ENCODE measurements around the gene ADGRG1.
A peak's percentile ranks its signal among the peaks of the same experiment; 100 is the strongest.

The ADGRG1 gene

GRCh38 chr16:57611706-57612105, 16.7 kb upstream of the ADGRG1 start:
- H3K9me3 Mint-ChIP-seq (ENCODE audit: low read depth) = no peaks in the 10 kb centered on the region
- H3K27me3 Mint-ChIP-seq = no peaks in the 10 kb centered on the region
- H3K36me3 Mint-ChIP-seq = no peaks in the 10 kb centered on the region
- H3K4me1 Mint-ChIP-seq (ENCODE audit: low read depth) = peaks cover 45% of the 10 kb centered on the region
- no peak overlapping the region for H3K4me3 Mint-ChIP-seq
- H3K27ac Mint-ChIP-seq = peak overlapping the region; percentile 94

- Mint-ChIP-seq H3K4me1 (ENCODE audit: low read depth) (peaks cover 45% of the 10 kb centered on the region), H3K27ac (no peak overlapping the region), H3K36me3 (no peaks in the 10 kb centered on the region), H3K9me3 (ENCODE audit: low read depth) (no peaks in the 10 kb centered on the region), H3K27me3 (no peaks in the 10 kb centered on the region), H3K4me3 (no peak overlapping the region)
Observed at GRCh38 chr16:57612494-57612893, 15.9 kb upstream of the ADGRG1 start.

GRCh38 chr16:57613514-57613913, 14.9 kb upstream of the ADGRG1 start:
- Mint-ChIP-seq H3K27me3 (no peaks in the 10 kb centered on the region), H3K4me3 (no peak overlapping the region), H3K9me3 (ENCODE audit: low read depth) (no peaks in the 10 kb centered on the region), H3K36me3 (no peaks in the 10 kb centered on the region), H3K27ac (peak overlapping the region; percentile 5), H3K4me1 (ENCODE audit: low read depth) (peaks cover 43% of the 10 kb centered on the region)

GRCh38 chr16:57614536-57614935, 13.9 kb upstream of the ADGRG1 start:
- no peaks in the 10 kb centered on the region for H3K36me3 Mint-ChIP-seq
- no peaks in the 10 kb centered on the region for H3K9me3 Mint-ChIP-seq (ENCODE audit: low read depth)
- peaks cover 36% of the 10 kb centered on the region for H3K4me1 Mint-ChIP-seq (ENCODE audit: low read depth)
- H3K27ac Mint-ChIP-seq = peak overlapping the region; percentile 75
- H3K27me3 Mint-ChIP-seq = no peaks in the 10 kb centered on the region
- no peak overlapping the region for H3K4me3 Mint-ChIP-seq

- Mint-ChIP-seq H3K27me3 (no peaks in the 10 kb centered on the region), H3K9me3 (ENCODE audit: low read depth) (no peaks in the 10 kb centered on the region), H3K4me3 (no peak overlapping the region), H3K27ac (peak overlapping the region; percentile 75), H3K4me1 (ENCODE audit: low read depth) (peaks cover 32% of the 10 kb centered on the region), H3K36me3 (no peaks in the 10 kb centered on the region)
Observed at GRCh38 chr16:57614944-57615343, 13.5 kb upstream of the ADGRG1 start.

GRCh38 chr16:57615813-57616212, 12.6 kb upstream of the ADGRG1 start:
- peaks cover 23% of the 10 kb centered on the region for H3K4me1 Mint-ChIP-seq (ENCODE audit: low read depth)
- H3K27ac Mint-ChIP-seq = no peak overlapping the region
- H3K4me3 Mint-ChIP-seq = no peak overlapping the region
- no peaks in the 10 kb centered on the region for H3K36me3 Mint-ChIP-seq
- no peaks in the 10 kb centered on the region for H3K27me3 Mint-ChIP-seq
- H3K9me3 Mint-ChIP-seq (ENCODE audit: low read depth) = no peaks in the 10 kb centered on the region

GRCh38 chr16:57616241-57616640, 12.2 kb upstream of the ADGRG1 start:
- Mint-ChIP-seq H3K27me3 (no peaks in the 10 kb centered on the region), H3K36me3 (no peaks in the 10 kb centered on the region), H3K4me3 (no peak overlapping the region), H3K27ac (no peak overlapping the region), H3K4me1 (ENCODE audit: low read depth) (peaks cover 19% of the 10 kb centered on the region), H3K9me3 (ENCODE audit: low read depth) (no peaks in the 10 kb centered on the region)

- H3K4me1 Mint-ChIP-seq (ENCODE audit: low read depth) = peaks cover 13% of the 10 kb centered on the region
- H3K9me3 Mint-ChIP-seq (ENCODE audit: low read depth) = no peaks in the 10 kb centered on the region
- H3K36me3 Mint-ChIP-seq = no peaks in the 10 kb centered on the region
- H3K27me3 Mint-ChIP-seq = no peaks in the 10 kb centered on the region
- H3K27ac Mint-ChIP-seq = no peak overlapping the region
- H3K4me3 Mint-ChIP-seq = no peak overlapping the region
Observed at GRCh38 chr16:57616876-57617275, 11.6 kb upstream of the ADGRG1 start.

- no peak overlapping the region for H3K27ac Mint-ChIP-seq
Observed at GRCh38 chr16:57617604-57618111, 10.8 kb upstream of the ADGRG1 start.

GRCh38 chr16:57618296-57619132, 9.9 kb upstream of the ADGRG1 start:
- peaks cover 13% of the 10 kb centered on the region for H3K4me1 Mint-ChIP-seq (ENCODE audit: low read depth)
- H3K36me3 Mint-ChIP-seq = no peaks in the 10 kb centered on the region
- peak overlapping the region; percentile 47 for H3K27ac Mint-ChIP-seq
- no peaks in the 10 kb centered on the region for H3K9me3 Mint-ChIP-seq (ENCODE audit: low read depth)
- no peak overlapping the region for H3K4me3 Mint-ChIP-seq
- H3K27me3 Mint-ChIP-seq = no peaks in the 10 kb centered on the region

More at GRCh38 chr16:57617604-57618111, 10.8 kb upstream of the ADGRG1 start:
- H3K27me3 Mint-ChIP-seq = no peaks in the 10 kb centered on the region
- H3K36me3 Mint-ChIP-seq = no peaks in the 10 kb centered on the region
- H3K9me3 Mint-ChIP-seq (ENCODE audit: low read depth) = no peaks in the 10 kb centered on the region
- H3K4me3 Mint-ChIP-seq = no peak overlapping the region
- H3K4me1 Mint-ChIP-seq (ENCODE audit: low read depth) = peaks cover 13% of the 10 kb centered on the region

GRCh38 chr16:57619133-57619605, 9.3 kb upstream of the ADGRG1 start:
- H3K4me3 Mint-ChIP-seq = no peak overlapping the region

GRCh38 chr16:57619606-57620334, 8.7 kb upstream of the ADGRG1 start:
- Mint-ChIP-seq H3K36me3 (no peaks in the 10 kb centered on the region), H3K4me1 (ENCODE audit: low read depth) (peaks cover 3% of the 10 kb centered on the region), H3K4me3 (no peak overlapping the region), H3K27me3 (no peaks in the 10 kb centered on the region), H3K9me3 (ENCODE audit: low read depth) (no peaks in the 10 kb centered on the region), H3K27ac (no peak overlapping the region)

More at GRCh38 chr16:57619133-57619605, 9.3 kb upstream of the ADGRG1 start:
- no peaks in the 10 kb centered on the region for H3K36me3 Mint-ChIP-seq
- H3K27me3 Mint-ChIP-seq = no peaks in the 10 kb centered on the region
- peaks cover 9% of the 10 kb centered on the region for H3K4me1 Mint-ChIP-seq (ENCODE audit: low read depth)
- peak overlapping the region; percentile 24 for H3K27ac Mint-ChIP-seq
- H3K9me3 Mint-ChIP-seq (ENCODE audit: low read depth) = no peaks in the 10 kb centered on the region

- H3K27me3 Mint-ChIP-seq = no peaks in the 10 kb centered on the region
- no peaks in the 10 kb centered on the region for H3K36me3 Mint-ChIP-seq
- peaks cover 2% of the 10 kb centered on the region for H3K4me1 Mint-ChIP-seq (ENCODE audit: low read depth)
- H3K27ac Mint-ChIP-seq = no peak overlapping the region
- H3K4me3 Mint-ChIP-seq = no peak overlapping the region
- no peaks in the 10 kb centered on the region for H3K9me3 Mint-ChIP-seq (ENCODE audit: low read depth)
Observed at GRCh38 chr16:57620335-57621231, 7.8 kb upstream of the ADGRG1 start.

- H3K27me3 Mint-ChIP-seq = no peaks in the 10 kb centered on the region
- H3K4me3 Mint-ChIP-seq = no peak overlapping the region
- H3K9me3 Mint-ChIP-seq (ENCODE audit: low read depth) = no peaks in the 10 kb centered on the region
- H3K4me1 Mint-ChIP-seq (ENCODE audit: low read depth) = peaks cover 2% of the 10 kb centered on the region
- no peak overlapping the region for H3K27ac Mint-ChIP-seq
- H3K36me3 Mint-ChIP-seq = no peaks in the 10 kb centered on the region
Observed at GRCh38 chr16:57621521-57622271, 6.7 kb upstream of the ADGRG1 start.

All from activated naive CD8-positive, alpha-beta T cell (primary cell).